Measurements from ENCODE around the gene REEP5. TPM values are rescaled to one million over a fixed set of nuclear protein-coding genes. Genes with fewer than 3 reads are reported as not detected.

REEP5 gene
- total and polyA plus RNA-seq, 2 of the 13 experiments (the other 11 are each of a cell fraction or from before 2014, with no cell fraction given), result 49.4 to 239 TPM

DNA sequence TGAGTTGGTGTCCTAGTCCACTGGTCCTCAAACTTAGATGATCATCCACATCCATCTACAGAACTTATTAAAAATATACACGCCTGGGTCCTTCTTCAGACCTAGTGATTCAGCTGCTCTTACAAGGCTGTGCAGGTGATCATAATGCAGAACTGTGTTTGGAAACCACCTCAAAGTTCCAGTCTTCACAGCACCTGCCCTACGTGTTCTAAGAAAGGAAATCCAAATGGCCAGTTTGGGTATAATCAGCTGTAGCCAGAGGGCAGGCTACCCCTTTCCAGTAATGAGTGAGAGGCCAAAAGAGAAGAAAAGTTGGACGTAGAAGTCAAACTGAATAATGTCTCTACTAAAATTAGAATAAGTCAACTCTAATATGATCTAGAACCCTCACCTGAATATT, 15.4 kb downstream of the REEP5 start:
- FAIRE-seq (no peak), DNase-seq (ENCODE audit: low spot score) (no peak)

More for the DNA sequence above, 15.4 kb downstream of the REEP5 start:
- CTCF ChIA-PET (ENCODE audit: low intra/inter-chr PET ratio, low total read pairs), result no interaction called here
- H3K27me3 ChIP-seq (ENCODE audit: control insufficient read depth in 1 of 2, insufficient read depth in 2 of 2, low read length in 2 of 2), result no peaks in the 10 kb centered on the region
- in situ Hi-C loops (cut with HindIII; ENCODE audit: extremely low pct_ligation_motif_present, low pct_unique_long_range_greater_than_20kb), result no loop called here
- no peak overlapping the region for H2AFZ ChIP-seq (ENCODE audit: low read length)
- H3K4me1 ChIP-seq (ENCODE audit: insufficient read depth, low read length), result no peaks in the 10 kb centered on the region
- peaks cover 6 to 45% of the 10 kb centered on the region in 2 experiments for H3K36me3 ChIP-seq (replicated peaks in 1 of 2; ENCODE audit: control insufficient read depth in 1 of 2, insufficient read depth in 2 of 2, low read length in 2 of 2)
- H3K4me2 ChIP-seq (ENCODE audit: low read depth, low read length), result no peak overlapping the region
- TF ChIP-seq CREM (IDR thresholded peaks at IDR 0.05) (no peak), CREM (CRISPR knock-in tag; IDR thresholded peaks at IDR 0.05) (no peak), ZNF878 (CRISPR knock-in tag; IDR thresholded peaks at IDR 0.05) (no peak), ZNF772 (CRISPR knock-in tag; IDR thresholded peaks at IDR 0.05) (no peak), ZSCAN9 (CRISPR knock-in tag; IDR thresholded peaks at IDR 0.05; ENCODE audit: borderline replicate concordance) (no peak), ZIK1 (CRISPR knock-in tag; IDR thresholded peaks at IDR 0.05; ENCODE audit: borderline replicate concordance, low read depth) (no peak), SRSF4 (IDR thresholded peaks at IDR 0.05; ENCODE audit: low read depth, low read length, poor library complexity, severe bottlenecking) (no peak), SIX4 (CRISPR knock-in tag; IDR thresholded peaks at IDR 0.05) (no peak), SMARCC2 (IDR thresholded peaks at IDR 0.05) (no peak), RFX3 (CRISPR knock-in tag; IDR thresholded peaks at IDR 0.05) (no peak), ZNF543 (CRISPR knock-in tag; IDR thresholded peaks at IDR 0.05) (no peak)
- TF ChIP-seq, protein P1, sequence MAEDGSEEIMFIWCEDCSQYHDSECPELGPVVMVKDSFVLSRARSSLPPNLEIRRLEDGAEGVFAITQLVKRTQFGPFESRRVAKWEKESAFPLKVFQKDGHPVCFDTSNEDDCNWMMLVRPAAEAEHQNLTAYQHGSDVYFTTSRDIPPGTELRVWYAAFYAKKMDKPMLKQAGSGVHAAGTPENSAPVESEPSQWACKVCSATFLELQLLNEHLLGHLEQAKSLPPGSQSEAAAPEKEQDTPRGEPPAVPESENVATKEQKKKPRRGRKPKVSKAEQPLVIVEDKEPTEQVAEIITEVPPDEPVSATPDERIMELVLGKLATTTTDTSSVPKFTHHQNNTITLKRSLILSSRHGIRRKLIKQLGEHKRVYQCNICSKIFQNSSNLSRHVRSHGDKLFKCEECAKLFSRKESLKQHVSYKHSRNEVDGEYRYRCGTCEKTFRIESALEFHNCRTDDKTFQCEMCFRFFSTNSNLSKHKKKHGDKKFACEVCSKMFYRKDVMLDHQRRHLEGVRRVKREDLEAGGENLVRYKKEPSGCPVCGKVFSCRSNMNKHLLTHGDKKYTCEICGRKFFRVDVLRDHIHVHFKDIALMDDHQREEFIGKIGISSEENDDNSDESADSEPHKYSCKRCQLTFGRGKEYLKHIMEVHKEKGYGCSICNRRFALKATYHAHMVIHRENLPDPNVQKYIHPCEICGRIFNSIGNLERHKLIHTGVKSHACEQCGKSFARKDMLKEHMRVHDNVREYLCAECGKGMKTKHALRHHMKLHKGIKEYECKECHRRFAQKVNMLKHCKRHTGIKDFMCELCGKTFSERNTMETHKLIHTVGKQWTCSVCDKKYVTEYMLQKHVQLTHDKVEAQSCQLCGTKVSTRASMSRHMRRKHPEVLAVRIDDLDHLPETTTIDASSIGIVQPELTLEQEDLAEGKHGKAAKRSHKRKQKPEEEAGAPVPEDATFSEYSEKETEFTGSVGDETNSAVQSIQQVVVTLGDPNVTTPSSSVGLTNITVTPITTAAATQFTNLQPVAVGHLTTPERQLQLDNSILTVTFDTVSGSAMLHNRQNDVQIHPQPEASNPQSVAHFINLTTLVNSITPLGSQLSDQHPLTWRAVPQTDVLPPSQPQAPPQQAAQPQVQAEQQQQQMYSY (CRISPR knock-in tag; IDR thresholded peaks at IDR 0.05), result no peak
- TF ChIP-seq, protein P2, sequence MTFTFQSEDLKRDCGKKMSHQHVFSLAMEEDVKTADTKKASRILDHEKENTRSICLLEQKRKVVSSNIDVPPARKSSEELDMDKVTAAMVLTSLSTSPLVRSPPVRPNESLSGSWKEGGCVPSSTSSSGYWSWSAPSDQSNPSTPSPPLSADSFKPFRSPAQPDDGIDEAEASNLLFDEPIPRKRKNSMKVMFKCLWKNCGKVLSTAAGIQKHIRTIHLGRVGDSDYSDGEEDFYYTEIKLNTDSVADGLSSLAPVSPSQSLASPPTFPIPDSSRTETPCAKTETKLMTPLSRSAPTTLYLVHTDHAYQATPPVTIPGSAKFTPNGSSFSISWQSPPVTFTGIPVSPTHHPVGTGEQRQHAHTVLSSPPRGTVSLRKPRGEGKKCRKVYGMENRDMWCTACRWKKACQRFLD (CRISPR knock-in tag; IDR thresholded peaks at IDR 0.05; ENCODE audit: borderline replicate concordance), result no peak
- TF ChIP-seq, protein P3, sequence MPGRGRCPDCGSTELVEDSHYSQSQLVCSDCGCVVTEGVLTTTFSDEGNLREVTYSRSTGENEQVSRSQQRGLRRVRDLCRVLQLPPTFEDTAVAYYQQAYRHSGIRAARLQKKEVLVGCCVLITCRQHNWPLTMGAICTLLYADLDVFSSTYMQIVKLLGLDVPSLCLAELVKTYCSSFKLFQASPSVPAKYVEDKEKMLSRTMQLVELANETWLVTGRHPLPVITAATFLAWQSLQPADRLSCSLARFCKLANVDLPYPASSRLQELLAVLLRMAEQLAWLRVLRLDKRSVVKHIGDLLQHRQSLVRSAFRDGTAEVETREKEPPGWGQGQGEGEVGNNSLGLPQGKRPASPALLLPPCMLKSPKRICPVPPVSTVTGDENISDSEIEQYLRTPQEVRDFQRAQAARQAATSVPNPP (CRISPR knock-in tag; IDR thresholded peaks at IDR 0.05), result no peak
- TF ChIP-seq, protein P4, sequence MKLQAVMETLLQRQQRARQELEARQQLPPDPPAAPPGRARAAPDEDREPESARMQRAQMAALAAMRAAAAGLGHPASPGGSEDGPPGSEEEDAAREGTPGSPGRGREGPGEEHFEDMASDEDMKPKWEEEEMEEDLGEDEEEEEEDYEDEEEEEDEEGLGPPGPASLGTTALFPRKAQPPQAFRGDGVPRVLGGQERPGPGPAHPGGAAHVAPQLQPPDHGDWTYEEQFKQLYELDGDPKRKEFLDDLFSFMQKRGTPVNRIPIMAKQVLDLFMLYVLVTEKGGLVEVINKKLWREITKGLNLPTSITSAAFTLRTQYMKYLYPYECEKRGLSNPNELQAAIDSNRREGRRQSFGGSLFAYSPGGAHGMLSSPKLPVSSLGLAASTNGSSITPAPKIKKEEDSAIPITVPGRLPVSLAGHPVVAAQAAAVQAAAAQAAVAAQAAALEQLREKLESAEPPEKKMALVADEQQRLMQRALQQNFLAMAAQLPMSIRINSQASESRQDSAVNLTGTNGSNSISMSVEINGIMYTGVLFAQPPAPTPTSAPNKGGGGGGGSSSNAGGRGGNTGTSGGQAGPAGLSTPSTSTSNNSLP (IDR thresholded peaks at IDR 0.05; ENCODE audit: low read depth, low read length), result no peak
- no peaks in the 10 kb centered on the region; the same call in 1 of the 2 replicates for H4K20me1 ChIP-seq (ENCODE audit: insufficient read depth, low read length)
- H3K4me3 ChIP-seq (replicated peaks in 1 of 3; ENCODE audit: insufficient read depth in 1 of 3, low read depth in 2 of 3, low read length in 3 of 3), result no peak overlapping the region
- POLR2A ChIA-PET, result no interaction called here
- no TSS peak for BruUV-seq (replicated peaks)
- no peaks in the 10 kb centered on the region for H3K9me3 ChIP-seq (ENCODE audit: low read length)
- ATAC-seq, result no peak
- WGBS (ENCODE audit: low lambda C conversion rate), result 93% methylated on average over 3 of the region's 3 CpGs
- H3K9ac ChIP-seq (ENCODE audit: insufficient read depth, low read depth, low read length), result no peak overlapping the region
- peaks cover 4% of the 10 kb centered on the region for H3K79me2 ChIP-seq (ENCODE audit: insufficient read depth, low read length)
- intact Hi-C loops (cut with micrococcal nuclease; ENCODE audit: unreplicated experiment), result no loop called here
- H3K27ac ChIP-seq (ENCODE audit: extremely low read length, insufficient read depth, low read length), result no peak overlapping the region
